SK-N-DZ (cell line): ENCODE results near the gene SMAD7.

Experiments used
- DNase-seq: peaks from one replicate; pipeline ENCODE4 v3.0.0-alpha.2; 2015; ENCODE audit warnings: low spot score

SMAD7 gene

GRCh38 chr18:48946329-48946835 lies 4.4 kb downstream of the SMAD7 start:
- no peak for DNase-seq

GRCh38 chr18:48945953-48946217 lies 4.9 kb downstream of the SMAD7 start:
- DNase-seq: no peak

GRCh38 chr18:48944634-48945033 lies 6.1 kb downstream of the SMAD7 start:
- no peak for DNase-seq

- DNase-seq: no peak
These were observed 6.8 kb downstream of the SMAD7 start for GRCh38 chr18:48943736-48944527.

GRCh38 chr18:48943333-48943732 lies 7.4 kb downstream of the SMAD7 start:
- no peak for DNase-seq

GRCh38 chr18:48942554-48943261 lies 8.1 kb downstream of the SMAD7 start:
- no peak for DNase-seq

- DNase-seq: no peak
These were observed 8.7 kb downstream of the SMAD7 start for GRCh38 chr18:48942086-48942485.

GRCh38 chr18:48941672-48942071 lies 9.1 kb downstream of the SMAD7 start:
- no peak for DNase-seq

GRCh38 chr18:48940854-48941611 lies 9.7 kb downstream of the SMAD7 start:
- DNase-seq: no peak

GRCh38 chr18:48939205-48940097 lies 11.3 kb downstream of the SMAD7 start:
- DNase-seq: no peak

- DNase-seq: no peak
These were observed 11.9 kb downstream of the SMAD7 start for GRCh38 chr18:48938827-48939204.

- DNase-seq: no peak
These were observed 12.7 kb downstream of the SMAD7 start for GRCh38 chr18:48937869-48938750.

GRCh38 chr18:48935433-48935774 lies 15.4 kb downstream of the SMAD7 start:
- DNase-seq: no peak

- DNase-seq: no peak
These were observed 15.9 kb downstream of the SMAD7 start for GRCh38 chr18:48934723-48935432.

GRCh38 chr18:48934415-48934722 lies 16.4 kb downstream of the SMAD7 start:
- no peak for DNase-seq

- DNase-seq: no peak
These were observed 17.0 kb downstream of the SMAD7 start for GRCh38 chr18:48933578-48934414.

- no peak for DNase-seq
These were observed 17.8 kb downstream of the SMAD7 start for GRCh38 chr18:48932822-48933510.

- peak; percentile 39 for DNase-seq
These were observed 18.3 kb downstream of the SMAD7 start for GRCh38 chr18:48932462-48932818.
